Measurements from ENCODE around the gene NLRP11.

NLRP11 gene

GRCh38 chr19:55831846-55832245 lies at the start of gene NLRP11:
Gene NLRP11, minus strand, starts transcription at chr19:55831999. Its CDS starts 13,825 bp downstream, at chr19:55818174.
- no peak for DNase-seq (ENCODE audit: extremely low read depth in 1 of 2, low read depth in 1 of 2)

DNA sequence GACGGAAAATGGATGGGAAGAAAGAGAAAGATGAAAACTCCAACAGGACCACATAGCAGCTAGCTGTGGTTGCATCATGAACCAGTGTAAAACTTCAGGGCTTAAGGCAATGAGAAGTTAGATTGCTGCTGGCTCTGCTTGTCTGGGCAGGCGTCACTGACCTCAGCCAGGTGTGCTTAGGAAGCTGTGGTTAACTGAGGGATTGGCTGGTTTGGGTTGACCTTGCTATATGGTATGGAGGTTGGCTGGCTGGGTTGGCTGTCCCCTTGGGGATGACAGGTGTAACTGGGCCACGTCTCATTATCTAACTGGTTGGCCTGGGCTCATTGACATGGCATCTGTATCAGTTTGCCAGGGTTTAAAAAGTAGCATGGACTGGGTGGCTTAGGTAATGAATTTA lies 45.4 kb upstream of the NLRP11 start:
- DNase-seq (ENCODE audit: extremely low read depth in 1 of 2, low read depth in 1 of 2) = no peak

DNA sequence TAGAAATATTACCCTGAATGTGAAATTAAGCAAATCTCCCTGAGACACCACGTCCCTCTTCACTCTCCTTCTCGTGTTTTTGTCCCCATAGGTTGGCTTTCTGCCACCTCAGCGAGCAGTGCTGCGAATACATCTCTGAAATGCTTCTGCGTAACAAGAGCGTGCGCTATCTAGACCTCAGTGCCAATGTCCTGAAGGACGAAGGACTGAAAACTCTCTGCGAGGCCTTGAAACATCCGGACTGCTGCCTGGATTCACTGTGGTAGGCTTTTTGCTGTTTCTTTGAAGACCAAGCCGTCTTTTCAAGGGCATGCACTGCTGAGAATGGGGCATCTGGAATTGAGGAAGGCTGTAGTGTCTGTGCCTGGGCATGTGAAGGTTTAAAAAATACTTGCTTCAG lies 38.9 kb upstream of the NLRP11 start:
- no peak for DNase-seq (ENCODE audit: extremely low read depth in 1 of 2, low read depth in 1 of 2)

DNA sequence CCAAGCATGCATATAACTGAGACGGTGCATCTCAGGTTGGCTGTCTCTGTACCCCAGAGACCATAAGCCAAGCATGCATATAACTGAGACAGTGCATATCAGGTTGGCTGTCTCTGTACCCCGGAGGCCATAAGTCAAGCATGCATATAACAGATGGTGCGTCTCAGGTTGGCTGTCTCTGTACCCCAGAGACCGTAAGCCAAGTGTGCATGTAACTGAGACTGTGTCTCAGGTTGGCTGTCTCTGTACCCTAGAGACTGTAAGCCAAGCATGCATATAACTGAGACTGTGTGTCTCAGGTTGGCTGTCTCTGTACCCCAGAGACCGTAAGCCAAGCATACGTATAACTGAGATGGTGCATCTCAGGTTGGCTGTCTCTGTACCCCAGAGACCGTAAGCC lies 35.3 kb upstream of the NLRP11 start:
- DNase-seq (ENCODE audit: extremely low read depth in 1 of 2, low read depth in 1 of 2) = no peak

- DNase-seq (ENCODE audit: extremely low read depth in 1 of 2, low read depth in 1 of 2) = no peak
Measured at GRCh38 chr19:55866521-55866920, 34.7 kb upstream of the NLRP11 start.

- no peak for DNase-seq (ENCODE audit: extremely low read depth in 1 of 2, low read depth in 1 of 2)
Measured at GRCh38 chr19:55858969-55859368, 27.2 kb upstream of the NLRP11 start.

DNA sequence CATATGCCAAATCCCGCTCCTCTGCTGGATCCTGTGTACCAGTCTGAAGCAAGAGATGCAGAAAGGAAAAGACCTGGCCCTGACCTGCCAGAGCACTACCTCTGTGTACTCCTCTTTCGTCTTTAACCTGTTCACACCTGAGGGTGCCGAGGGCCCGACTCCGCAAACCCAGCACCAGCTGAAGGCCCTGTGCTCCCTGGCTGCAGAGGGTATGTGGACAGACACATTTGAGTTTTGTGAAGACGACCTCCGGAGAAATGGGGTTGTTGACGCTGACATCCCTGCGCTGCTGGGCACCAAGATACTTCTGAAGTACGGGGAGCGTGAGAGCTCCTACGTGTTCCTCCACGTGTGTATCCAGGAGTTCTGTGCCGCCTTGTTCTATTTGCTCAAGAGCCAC lies 26.6 kb upstream of the NLRP11 start:
- no peak for DNase-seq (ENCODE audit: extremely low read depth in 1 of 2, low read depth in 1 of 2)

DNA sequence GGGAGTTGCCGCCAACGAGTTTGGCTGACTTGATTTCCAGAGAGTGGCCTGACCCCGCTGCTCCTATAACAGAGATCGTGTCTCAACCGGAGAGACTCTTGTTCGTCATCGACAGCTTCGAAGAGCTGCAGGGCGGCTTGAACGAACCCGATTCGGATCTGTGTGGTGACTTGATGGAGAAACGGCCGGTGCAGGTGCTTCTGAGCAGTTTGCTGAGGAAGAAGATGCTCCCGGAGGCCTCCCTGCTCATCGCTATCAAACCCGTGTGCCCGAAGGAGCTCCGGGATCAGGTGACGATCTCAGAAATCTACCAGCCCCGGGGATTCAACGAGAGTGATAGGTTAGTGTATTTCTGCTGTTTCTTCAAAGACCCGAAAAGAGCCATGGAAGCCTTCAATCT lies 26.2 kb upstream of the NLRP11 start:
- DNase-seq (ENCODE audit: extremely low read depth in 1 of 2, low read depth in 1 of 2) = no peak

- DNase-seq (ENCODE audit: extremely low read depth in 1 of 2, low read depth in 1 of 2) = no peak
Measured at GRCh38 chr19:55857149-55857548, 25.4 kb upstream of the NLRP11 start.

GRCh38 chr19:55855160-55855559 lies 23.4 kb upstream of the NLRP11 start:
- DNase-seq (ENCODE audit: extremely low read depth in 1 of 2, low read depth in 1 of 2) = no peak

DNA sequence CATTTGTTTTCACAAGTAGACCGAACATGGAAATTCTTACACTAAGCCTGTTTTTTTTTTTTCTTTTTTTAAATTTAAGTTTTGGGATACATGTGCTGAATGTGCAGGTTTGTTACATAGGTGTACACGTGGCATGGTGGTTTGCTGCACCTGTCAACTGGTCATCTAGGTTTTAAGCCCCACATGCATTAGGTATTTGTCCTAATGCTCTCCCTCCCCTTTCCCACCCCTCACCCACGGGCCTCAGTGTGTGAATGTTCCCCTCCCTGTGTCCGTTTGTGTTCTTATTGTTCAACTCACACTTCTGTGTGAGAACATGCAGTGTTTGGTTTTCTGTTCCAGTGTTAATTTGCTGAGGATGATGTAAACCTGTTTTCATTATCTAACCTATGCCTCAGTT lies 7.1 kb upstream of the NLRP11 start:
- no peak for DNase-seq (ENCODE audit: extremely low read depth in 1 of 2, low read depth in 1 of 2)

- no peak for DNase-seq (ENCODE audit: extremely low read depth in 1 of 2, low read depth in 1 of 2)
Measured at GRCh38 chr19:55838251-55838650, 6.5 kb upstream of the NLRP11 start.

- no peak for DNase-seq (ENCODE audit: extremely low read depth in 1 of 2, low read depth in 1 of 2)
Measured at GRCh38 chr19:55836340-55836739, 4.5 kb upstream of the NLRP11 start, which contains the start of gene NLRP4. Gene NLRP4, plus strand, starts transcription at chr19:55836540. Its CDS starts 15,541 bp downstream, at chr19:55852081.

- DNase-seq (ENCODE audit: extremely low read depth in 1 of 2, low read depth in 1 of 2) = no peak
Measured at GRCh38 chr19:55832676-55833075, 877 bp upstream of the NLRP11 start.

- no peak for DNase-seq (ENCODE audit: extremely low read depth in 1 of 2, low read depth in 1 of 2)
Measured at GRCh38 chr19:55830656-55831055, 1.1 kb downstream of the NLRP11 start.

- DNase-seq (ENCODE audit: extremely low read depth in 1 of 2, low read depth in 1 of 2) = no peak
Measured at GRCh38 chr19:55820037-55820436, 11.8 kb downstream of the NLRP11 start.

GRCh38 chr19:55813906-55814305 lies 17.9 kb downstream of the NLRP11 start:
- DNase-seq (ENCODE audit: extremely low read depth in 1 of 2, low read depth in 1 of 2) = no peak

DNA sequence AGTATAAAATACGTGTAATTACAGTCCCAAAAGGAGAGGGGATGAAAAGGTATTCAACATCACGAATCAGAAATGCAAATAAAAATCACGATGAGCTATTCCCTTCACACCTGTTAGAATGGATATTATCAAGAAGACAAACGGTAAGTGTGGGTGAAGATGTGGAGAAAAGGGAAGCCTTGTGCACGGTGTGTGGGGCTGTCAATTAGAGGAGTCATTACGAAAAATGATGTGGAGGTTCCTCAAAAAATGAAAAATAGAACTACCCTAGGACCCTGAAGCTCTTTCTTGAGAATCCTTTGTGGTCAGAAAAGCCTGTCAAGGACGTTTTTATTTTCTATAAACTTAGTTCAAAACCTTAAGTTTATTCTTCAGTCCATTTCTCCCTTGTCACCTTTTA lies 19.4 kb downstream of the NLRP11 start:
- DNase-seq (ENCODE audit: extremely low read depth in 1 of 2, low read depth in 1 of 2) = no peak

GRCh38 chr19:55811340-55811739 lies 20.5 kb downstream of the NLRP11 start:
- no peak for DNase-seq (ENCODE audit: extremely low read depth in 1 of 2, low read depth in 1 of 2)

DNA sequence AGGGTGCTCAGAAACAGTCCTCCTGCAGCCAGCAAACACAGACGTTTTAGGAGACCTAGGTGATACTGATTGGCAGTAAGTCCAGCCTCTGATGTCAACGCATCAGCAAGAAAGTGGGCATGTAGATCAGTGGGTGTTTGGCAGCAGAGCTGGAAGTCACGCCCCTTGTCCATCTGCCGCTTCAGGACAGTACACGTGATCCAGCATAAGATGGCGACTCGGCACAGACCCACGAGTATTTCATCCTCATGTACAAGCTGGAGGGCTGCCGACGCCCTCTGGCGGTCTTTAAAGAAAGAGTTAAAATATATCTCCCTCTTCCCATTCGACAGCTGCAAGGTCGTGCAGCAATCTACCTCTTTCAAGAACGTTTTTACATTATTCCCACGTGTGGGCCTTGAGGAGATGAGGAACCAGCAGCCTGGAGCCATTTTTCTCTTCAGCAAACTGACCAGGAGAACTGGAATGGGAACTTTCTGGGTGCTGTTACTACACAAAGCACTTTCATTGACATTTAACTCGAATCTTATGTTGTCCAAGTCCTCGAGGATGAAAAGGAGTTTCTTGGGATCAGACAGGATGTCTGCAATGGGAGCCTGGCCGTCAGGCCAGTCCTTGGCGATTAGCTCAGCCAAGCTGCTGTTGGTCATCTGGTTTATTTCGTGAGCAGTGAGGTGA lies 22.3 kb downstream of the NLRP11 start:
- peak in 1 of 2 donors; percentile 36 for DNase-seq (ENCODE audit: extremely low read depth in 1 of 2, low read depth in 1 of 2)

DNA sequence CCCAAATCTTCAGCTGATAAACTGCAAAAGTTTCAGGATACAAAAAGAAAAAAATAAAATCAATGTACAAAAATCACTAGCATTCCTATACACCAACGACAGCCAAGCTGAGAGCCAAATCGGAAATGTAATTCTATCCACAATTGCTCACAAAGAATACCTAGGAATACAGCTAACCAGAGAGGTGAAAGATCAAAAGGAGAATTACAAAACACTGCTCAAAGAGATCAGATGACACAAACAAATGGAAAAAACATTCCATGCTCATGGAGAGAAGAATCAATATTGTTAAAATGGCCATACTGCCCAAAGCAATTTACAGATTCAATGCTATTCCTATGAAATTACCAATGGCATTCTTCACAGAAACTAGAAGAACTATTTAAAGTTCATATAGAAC lies 29.5 kb downstream of the NLRP11 start:
- DNase-seq (ENCODE audit: extremely low read depth in 1 of 2, low read depth in 1 of 2) = no peak

GRCh38 chr19:55801416-55801815 lies 30.4 kb downstream of the NLRP11 start:
- DNase-seq (ENCODE audit: extremely low read depth in 1 of 2, low read depth in 1 of 2) = no peak

- DNase-seq (ENCODE audit: extremely low read depth in 1 of 2, low read depth in 1 of 2) = no peak
Measured at GRCh38 chr19:55795021-55795420, 36.8 kb downstream of the NLRP11 start.

All from stimulated activated CD8-positive, alpha-beta memory T cell treated with anti-CD3 and anti-CD28 coated beads, Interleukin-7, amount 100 ng/mL, for 48 hours (primary cell).